HepG2 (cell line): ENCODE data around the gene HAUS7. TPM values are rescaled to one million over a fixed set of nuclear protein-coding genes. Genes with fewer than 3 reads are reported as not detected.
A peak's percentile ranks its signal among the peaks of the same experiment; 100 is the strongest.

Source experiments
- ATAC-seq: fragments of 200-7000 bp; cut with Tn5 transposase; 3 replicates; pipeline ENCODE4 v1.9.1; 2020; ENCODE audit warnings: mild to moderate bottlenecking, moderate library complexity
- Bru-seq: library from RNA; stranded (reverse); fragments of 400-500 nt; gene quantifications from one replicate; lab custom pipeline; 2021; lab: Mats Ljungman, UMichigan
- BruChase-seq, 2 experiments: library from RNA; stranded (reverse); fragments of 400-500 nt; gene quantifications; one replicate each; lab custom pipeline; 2021; lab: Mats Ljungman, UMichigan
- BruUV-seq: library from RNA; stranded (reverse); fragments of 400-500 nt; replicated peaks from 2 replicates; lab custom pipeline; 2021; lab: Mats Ljungman, UMichigan
- CTCF ChIA-PET: fragments of 300-600 bp; formaldehyde crosslinking; extraction: SDS; loops from one replicate; lab custom pipeline; 2021; ENCODE audit warnings: low total read pairs, inconsistent platforms, low intra/inter-chr PET ratio; lab: Yijun Ruan, JAX
- POLR2A ChIA-PET: fragments of 350-600 bp; sonication (Branson Sonifier 250); formaldehyde crosslinking; loops from one replicate; lab custom pipeline; 2020; ENCODE audit warnings: antibody characterized with exemption, inconsistent platforms; lab: Yijun Ruan, JAX
- DNase-seq: peaks from one replicate; pipeline ENCODE4 v3.0.0-alpha.2; 2015; ENCODE audit warnings: low spot score
- FAIRE-seq: peaks from 3 replicates; lab custom pipeline; 2011; peaks lifted over from hg19 to GRCh38; lab: Jason Lieb, UNC
- H2AFZ ChIP-seq: one replicate; pipeline ENCODE4 v1.6.1; 2011; ENCODE audit warnings: low read length, inconsistent platforms
- H3K27ac ChIP-seq: fragments of 300-600 bp; 3 replicates; pipeline ENCODE4 v1.8.0; 2011; ENCODE audit warnings: mixed run types, mild to moderate bottlenecking, mixed read lengths, low read length, inconsistent platforms; ENCODE audit not compliant: insufficient read depth; ENCODE audit errors: extremely low read length
- H3K27me3 ChIP-seq, 2 experiments: fragments of 200-600 bp in 1 of 2; 2 replicates in 1 of 2; 3 replicates in 1 of 2; pipeline versions ENCODE4 v1.6.0 to v1.8.0; 2011; ENCODE audit warnings: low read length in 2 of 2, mild to moderate bottlenecking in 2 of 2, moderate library complexity in 2 of 2, inconsistent platforms in 1 of 2; ENCODE audit not compliant: insufficient read depth in 2 of 2, control insufficient read depth in 1 of 2
- H3K36me3 ChIP-seq, 2 experiments: fragments of 200-600 bp in 1 of 2; replicated peaks in 1 of 2; 2 replicates in 1 of 2; 3 replicates in 1 of 2; pipeline versions ENCODE4 v1.5.1 to v1.8.0; 2011; ENCODE audit warnings: low read length in 2 of 2, inconsistent platforms in 1 of 2; ENCODE audit not compliant: insufficient read depth in 2 of 2, control insufficient read depth in 1 of 2
- H3K4me1 ChIP-seq: 2 replicates; pipeline ENCODE4 v1.5.1; 2012; ENCODE audit warnings: low read length, inconsistent platforms; ENCODE audit not compliant: insufficient read depth
- H3K4me2 ChIP-seq: 2 replicates; pipeline ENCODE4 v1.6.0; 2011; ENCODE audit warnings: low read depth, low read length, inconsistent platforms
- H3K4me3 ChIP-seq, 3 experiments: fragments of 200-600 bp in 1 of 3; sonication (generic), shearing (Covaris generic) in 1 of 3; replicated peaks in 1 of 3; 2 replicates each; pipeline ENCODE4 v1.5.1; 2011 to 2016; ENCODE audit warnings: low read length in 3 of 3, inconsistent platforms in 2 of 3, low read depth in 2 of 3, mild to moderate bottlenecking in 2 of 3, control low read depth in 1 of 3, mixed read lengths in 1 of 3; ENCODE audit not compliant: insufficient read depth in 1 of 3
- H3K79me2 ChIP-seq: one replicate; pipeline ENCODE4 v1.6.1; 2011; ENCODE audit warnings: low read length, inconsistent platforms; ENCODE audit not compliant: insufficient read depth
- H3K9ac ChIP-seq: 2 replicates; pipeline ENCODE4 v1.6.0; 2011; ENCODE audit warnings: mild to moderate bottlenecking, low read depth, low read length, inconsistent platforms; ENCODE audit not compliant: insufficient read depth
- H3K9me3 ChIP-seq: 2 replicates; pipeline ENCODE4 v1.5.1; 2012; ENCODE audit warnings: mild to moderate bottlenecking, low read length
- H4K20me1 ChIP-seq: 2 replicates; pipeline ENCODE4 v1.6.0; 2011; ENCODE audit warnings: inconsistent platforms, mild to moderate bottlenecking, low read length, moderate library complexity; ENCODE audit not compliant: insufficient read depth
- ARID3A ChIP-seq: IDR thresholded peaks from 2 replicates; pipeline ENCODE4 v1.6.1; 2012; ENCODE audit warnings: low read depth, low read length, improper control_type of control experiment
- MNT ChIP-seq: fragments of 450-650 bp; IDR thresholded peaks from 2 replicates; pipeline ENCODE4 v1.6.1; 2016
- ZNF180 ChIP-seq: sonication (generic); formaldehyde crosslinking; IDR thresholded peaks from 2 replicates; pipeline ENCODE4 v1.4.0; 2020; ENCODE audit warnings: low read depth, missing genetic modification reagents, borderline replicate concordance
- ZNF773 ChIP-seq: sonication (generic); formaldehyde crosslinking; IDR thresholded peaks from 2 replicates; pipeline ENCODE4 v1.4.0; 2020; ENCODE audit warnings: missing genetic modification reagents, borderline replicate concordance
- ZXDC ChIP-seq: sonication (generic); formaldehyde crosslinking; IDR thresholded peaks from 2 replicates; pipeline ENCODE4 v1.5.0; 2020; ENCODE audit warnings: mild to moderate bottlenecking, missing genetic modification reagents
- WGBS: methylation state at CpG from one replicate; pipeline ENCODE4 v1.1.6; 2017; ENCODE audit warnings: low lambda C conversion rate; 5-methylcytosine and 5-hydroxymethylcytosine counted together
- in situ Hi-C: cut with HindIII; loops from 2 replicates; pipeline ENCODE4 v1.10.0; 2017; ENCODE audit warnings: low pct_unique_long_range_greater_than_20kb; ENCODE audit not compliant: extremely low pct_ligation_motif_present
- intact Hi-C: fragments of 100-400 bp; cut with micrococcal nuclease; formaldehyde crosslinking; loops from one replicate; pipeline ENCODE4 v1.10.0; 2022; ENCODE audit not compliant: unreplicated experiment
- long read RNA-seq, 2 experiments: library from RNA in 1 of 2; library from polyadenylated mRNA in 1 of 2; stranded (forward) in 1 of 2; unstranded in 1 of 2; transcript quantifications; one replicate each; pipeline ENCODE4 v2.0.0, GENCODE V29; 2019 to 2022
- polyA minus RNA-seq, 3 experiments: library from RNA; depleted of rRNA, polyadenylated mRNA; stranded (reverse); fragments of >200 nt; gene quantifications; 2 replicates each; pipeline ENCODE4 v1.2.3, GENCODE V29; 2011; ENCODE audit warnings: low replicate concordance in 1 of 3
- polyA plus RNA-seq, 8 experiments: library from polyadenylated mRNA; depleted of rRNA in 3 of 8; stranded (reverse) in 7 of 8; unstranded in 1 of 8; fragments of >200 nt; fragmentation: Illumina TruSeq in 4 of 8; extraction: Trizol in 4 of 8; gene quantifications; 2 replicates each; pipeline versions ENCODE4 v1.2.1 to v1.2.3, GENCODE V29; 2011 to 2016; ENCODE audit warnings: low read depth in 4 of 8, missing spikeins in 1 of 8, mixed read lengths in 1 of 8; ENCODE audit not compliant: insufficient read depth in 1 of 8
- total RNA-seq, 5 experiments: library from RNA; depleted of rRNA; stranded (reverse); fragments of >200 nt; fragmentation: Illumina TruSeq; extraction: Trizol; gene quantifications; 2 replicates each; pipeline ENCODE4 v1.2.3, GENCODE V29; 2016; ENCODE audit warnings: low read depth in 1 of 5

Gene HAUS7
- total RNA-seq (2016; rRNA removed; fragmentation: Illumina TruSeq; extraction: Trizol) (42.4 and 52.1 TPM in 2 replicates), polyA plus RNA-seq (2011; rRNA removed) (9.1 and 10.9 TPM in 2 replicates), polyA minus RNA-seq (2011; rRNA and poly(A)+ RNA removed; ENCODE audit: low replicate concordance) (18.6 and 73.7 TPM in 2 replicates), Bru-seq, nascent RNA (percentile 19 among the genes with signal in this experiment), BruChase-seq, experiment 1, labeled RNA remaining after a 6-hour chase (percentile 16 among the genes with signal in this experiment), BruChase-seq, experiment 2, labeled RNA remaining after a 2-hour chase (percentile 20 among the genes with signal in this experiment)
- total RNA-seq (2016; cell fraction: cytosol; rRNA removed; fragmentation: Illumina TruSeq; extraction: Trizol; ENCODE audit: low read depth): 11.6 and 12.0 TPM in 2 replicates
- total RNA-seq (2016; cell fraction: insoluble cytoplasmic fraction; rRNA removed; fragmentation: Illumina TruSeq; extraction: Trizol): 39.2 and 51.8 TPM in 2 replicates
- total RNA-seq (2016; cell fraction: membrane; rRNA removed; fragmentation: Illumina TruSeq; extraction: Trizol): 14.9 and 17.2 TPM in 2 replicates
- total RNA-seq (2016; cell fraction: nucleus; rRNA removed; fragmentation: Illumina TruSeq; extraction: Trizol): 18.7 and 21.6 TPM in 2 replicates
- 9.4 and 15.2 TPM in 2 replicates for polyA plus RNA-seq (2011; cell fraction: cytosol; rRNA removed)
- polyA plus RNA-seq (2011; cell fraction: nucleus; rRNA removed): 19.4 and 23.3 TPM in 2 replicates
- 8.2 and 11.4 TPM in 2 replicates for polyA plus RNA-seq (2012)
- polyA plus RNA-seq (2016; cell fraction: cytosol; fragmentation: Illumina TruSeq; extraction: Trizol; ENCODE audit: low read depth): 6.9 and 7.7 TPM in 2 replicates
- polyA plus RNA-seq (2016; cell fraction: insoluble cytoplasmic fraction; fragmentation: Illumina TruSeq; extraction: Trizol; ENCODE audit: low read depth): 32.6 and 41.1 TPM in 2 replicates
- polyA plus RNA-seq (2016; cell fraction: membrane; fragmentation: Illumina TruSeq; extraction: Trizol; ENCODE audit: low read depth): 10.1 and 11.1 TPM in 2 replicates
- 35.1 and 45.0 TPM in 2 replicates for polyA plus RNA-seq (2016; cell fraction: nucleus; fragmentation: Illumina TruSeq; extraction: Trizol; ENCODE audit: insufficient read depth, low read depth)
- 5.5 and 7.6 TPM in 2 replicates for polyA minus RNA-seq (2011; cell fraction: cytosol; rRNA and poly(A)+ RNA removed)
- polyA minus RNA-seq (2011; cell fraction: nucleus; rRNA and poly(A)+ RNA removed): 3.6 and 9.3 TPM in 2 replicates
- long read RNA-seq, experiment 1, transcript HAUS7-202 (10 exons, 1,363 nt): major isoform, 34 of 39 reads
- long read RNA-seq, experiment 1, partial matches to known transcripts: 1 of 39 reads
- long read RNA-seq, experiment 1, other reads (novel, unspliced or antisense): 3 of 39 reads
- long read RNA-seq, experiment 2, transcript HAUS7-202 (10 exons, 1,363 nt): major isoform, 14 of 20 reads
- long read RNA-seq, experiment 2, partial matches to known transcripts: 3 of 20 reads
- long read RNA-seq, experiment 2, other reads (novel, unspliced or antisense): 3 of 20 reads

- H3K4me3 ChIP-seq: peak within 1 kb of the TSS; percentile 62 to 78 (median 73); a peak in 5 of 6 replicates
- DNase-seq (peak; percentile 73), ATAC-seq (peak; percentile 86), FAIRE-seq (peak; percentile 87)
- no peaks in the 10 kb centered on the region; a peak in 1 of 5 replicates for H3K27me3 ChIP-seq
- in situ Hi-C loops (loop anchor here (5.0 kb wide), 1 partner anchor 37 kb away; no protein-coding TSS in a partner anchor), intact Hi-C loops (loop anchor here (1.0 kb wide), 1 partner anchor 37 kb away; no protein-coding TSS in a partner anchor)
- H3K9me3 ChIP-seq: no peaks in the 10 kb centered on the region
- peak within 1 kb of the TSS; percentile 84 for H3K4me2 ChIP-seq
- 74% methylated on average over 3 of the region's 70 CpGs for WGBS
- no peaks in the 10 kb centered on the region for H4K20me1 ChIP-seq
- CTCF ChIA-PET: interaction anchor here (0.7 to 2.5 kb wide), 3 partner anchors 10 to 37 kb away, joined by 3 to 17 read pairs (median 10); partner anchors contain the start of gene BGN
- H3K9ac ChIP-seq: peak within 1 kb of the TSS; percentile 71
- H3K79me2 ChIP-seq: no peaks in the 10 kb centered on the region
- POLR2A ChIA-PET: interaction anchor here (0.9 to 2.0 kb wide), 5 partner anchors 9 to 152 kb away, joined by 3 to 10 read pairs (median 4); no protein-coding TSS in a partner anchor
- peak within 1 kb of the TSS; percentile 54 for H3K27ac ChIP-seq
- BruUV-seq: no TSS peak
- peaks cover 13% of the 10 kb centered on the region for H3K4me1 ChIP-seq
- H3K36me3 ChIP-seq: no peaks in the 10 kb centered on the region; a peak in 1 of 5 replicates
- H2AFZ ChIP-seq: no peak within 1 kb of the TSS
- TF ChIP-seq ZNF773 (CRISPR knock-in tag): no peak
- TF ChIP-seq ARID3A: no peak
- TF ChIP-seq MNT: no peak
- TF ChIP-seq ZNF180 (CRISPR knock-in tag): no peak
- no peak for TF ChIP-seq ZXDC
Measured at GRCh38 chrX:153470411-153471363, at the start of gene HAUS7. Gene HAUS7, minus strand, starts transcription at chrX:153470576. Its CDS starts 19 bp downstream, at chrX:153470557.
